ENCODE data around the gene VSIG8. TPM values are rescaled to one million over a fixed set of nuclear protein-coding genes. Genes with fewer than 3 reads are reported as not detected.
"Not testable (repeated sequence)": the region's sequence is repeated elsewhere in the genome, so short reads cannot be mapped to it uniquely, and the experiment has no call there.

VSIG8 gene, protein sequence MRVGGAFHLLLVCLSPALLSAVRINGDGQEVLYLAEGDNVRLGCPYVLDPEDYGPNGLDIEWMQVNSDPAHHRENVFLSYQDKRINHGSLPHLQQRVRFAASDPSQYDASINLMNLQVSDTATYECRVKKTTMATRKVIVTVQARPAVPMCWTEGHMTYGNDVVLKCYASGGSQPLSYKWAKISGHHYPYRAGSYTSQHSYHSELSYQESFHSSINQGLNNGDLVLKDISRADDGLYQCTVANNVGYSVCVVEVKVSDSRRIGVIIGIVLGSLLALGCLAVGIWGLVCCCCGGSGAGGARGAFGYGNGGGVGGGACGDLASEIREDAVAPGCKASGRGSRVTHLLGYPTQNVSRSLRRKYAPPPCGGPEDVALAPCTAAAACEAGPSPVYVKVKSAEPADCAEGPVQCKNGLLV
- under 1 TPM in 1 of 2 donors, not detected in 1; 0.21 TPM for total RNA-seq
- under 1 TPM in 1 of 2 donors, not detected in 1; 0.56 TPM for polyA plus RNA-seq
- long read RNA-seq, donor 1: 0 reads
- long read RNA-seq, donor 2: 0 reads

DNA sequence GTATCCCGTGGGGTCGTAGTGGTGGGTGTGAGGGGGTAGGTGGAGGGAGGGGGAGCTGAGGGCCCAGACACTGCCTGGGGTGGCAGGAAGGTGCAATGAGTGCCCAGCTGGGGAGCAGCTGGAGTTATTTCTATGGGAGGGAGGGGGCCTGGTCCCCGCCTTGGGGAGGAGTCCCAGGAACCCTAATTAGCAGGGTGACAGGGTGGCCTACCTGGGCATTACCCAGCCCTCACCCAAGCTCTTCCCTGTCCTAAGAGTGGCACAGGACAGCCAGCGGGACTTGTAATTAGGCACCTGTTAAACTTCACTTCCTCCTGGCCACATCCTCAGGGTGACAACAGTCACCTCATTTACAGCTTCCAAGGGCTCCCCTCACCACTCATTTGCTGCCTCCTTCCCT lies at the start of gene VSIG8:
Gene VSIG8, minus strand, starts transcription at position 101 of the 400 bp plus-strand sequence. CDS start 136 bp downstream, outside the sequence.
- H3K4me3 ChIP-seq (ENCODE audit: low read length in 2 of 2): no peak within 1 kb of the TSS
- ATAC-seq (ENCODE audit: low FRiP score): no peak
- no peak for DNase-seq
- no peaks in the 10 kb centered on the region for H3K4me1 ChIP-seq (ENCODE audit: control insufficient read depth in 1 of 2, insufficient read depth in 2 of 2, low read length in 2 of 2)
- intact Hi-C loops (cut with DNase I): no loop called here
- 67 to 77% methylated on average over 3 to 4 of the region's 4 CpGs for WGBS, 2 donors
- H3K9me3 ChIP-seq (ENCODE audit: control insufficient read depth, low read length): no peaks in the 10 kb centered on the region
- no peaks in the 10 kb centered on the region for H3K36me3 ChIP-seq (ENCODE audit: control insufficient read depth in 1 of 2, insufficient read depth in 2 of 2, low read length in 1 of 2)
- no peaks in the 10 kb centered on the region for H3K27me3 ChIP-seq (ENCODE audit: control insufficient read depth in 1 of 2, insufficient read depth in 2 of 2, low read length in 1 of 2)
- H3K27ac ChIP-seq (ENCODE audit: low read depth in 1 of 2, low read length in 2 of 2): no peak within 1 kb of the TSS

DNA sequence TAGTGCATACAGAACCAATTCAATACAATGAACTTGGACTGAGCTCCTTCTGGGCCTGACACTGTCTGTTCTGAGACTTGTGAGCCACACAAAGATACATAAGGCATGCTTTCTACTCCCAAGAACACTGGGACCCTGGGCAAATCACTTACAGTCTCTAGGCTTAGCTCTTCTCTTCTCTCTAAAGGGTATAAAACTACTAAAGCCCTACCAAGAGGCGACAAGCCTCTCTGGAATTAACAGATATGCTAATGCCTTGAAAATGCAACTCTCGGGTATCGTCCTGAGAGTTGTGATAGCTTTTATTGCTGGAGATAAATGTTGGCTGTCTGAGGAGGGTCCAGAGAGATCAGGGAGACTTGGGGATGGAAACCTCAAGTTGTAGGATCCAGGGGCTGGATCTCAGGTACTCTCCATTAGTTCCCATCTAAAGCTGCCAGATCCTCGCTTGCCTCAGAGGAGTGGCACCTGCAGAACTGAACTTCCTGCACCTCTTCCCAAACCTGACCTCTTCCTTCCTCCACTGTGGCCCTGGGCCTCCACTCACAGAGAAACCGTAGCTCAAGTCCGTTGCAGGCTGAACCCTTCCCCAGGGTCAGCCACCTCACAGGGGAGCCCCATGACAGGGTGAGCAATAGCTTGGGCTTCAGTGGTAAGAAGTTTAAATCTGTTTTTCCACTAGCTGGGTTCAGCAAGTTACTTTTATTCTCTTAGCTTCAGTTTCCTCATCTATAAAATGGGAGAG lies 49.0 kb upstream of the VSIG8 start:
- Histone ChIP-seq H3K36me3 (ENCODE audit: control insufficient read depth in 1 of 2, insufficient read depth in 2 of 2, low read length in 1 of 2) (no peaks in the 10 kb centered on the region), H3K4me3 (ENCODE audit: low read length in 2 of 2) (no peak overlapping the region), H3K4me1 (ENCODE audit: control insufficient read depth in 1 of 2, insufficient read depth in 2 of 2, low read length in 2 of 2) (peaks cover 0 to 2% of the 10 kb centered on the region in 2 donors), H3K27me3 (ENCODE audit: control insufficient read depth in 1 of 2, insufficient read depth in 2 of 2, low read length in 1 of 2) (no peaks in the 10 kb centered on the region), H3K9me3 (ENCODE audit: control insufficient read depth, low read length) (no peaks in the 10 kb centered on the region), H3K27ac (ENCODE audit: low read depth in 1 of 2, low read length in 2 of 2) (peak overlapping the region; percentile 34 to 92)
- DNase-seq (peak; percentile 44 to 50), ATAC-seq (ENCODE audit: low FRiP score) (no peak)
- WGBS, 2 donors: 75 to 82% methylated on average over 6 of the region's 6 CpGs
- intact Hi-C loops (cut with DNase I): no loop called here

DNA sequence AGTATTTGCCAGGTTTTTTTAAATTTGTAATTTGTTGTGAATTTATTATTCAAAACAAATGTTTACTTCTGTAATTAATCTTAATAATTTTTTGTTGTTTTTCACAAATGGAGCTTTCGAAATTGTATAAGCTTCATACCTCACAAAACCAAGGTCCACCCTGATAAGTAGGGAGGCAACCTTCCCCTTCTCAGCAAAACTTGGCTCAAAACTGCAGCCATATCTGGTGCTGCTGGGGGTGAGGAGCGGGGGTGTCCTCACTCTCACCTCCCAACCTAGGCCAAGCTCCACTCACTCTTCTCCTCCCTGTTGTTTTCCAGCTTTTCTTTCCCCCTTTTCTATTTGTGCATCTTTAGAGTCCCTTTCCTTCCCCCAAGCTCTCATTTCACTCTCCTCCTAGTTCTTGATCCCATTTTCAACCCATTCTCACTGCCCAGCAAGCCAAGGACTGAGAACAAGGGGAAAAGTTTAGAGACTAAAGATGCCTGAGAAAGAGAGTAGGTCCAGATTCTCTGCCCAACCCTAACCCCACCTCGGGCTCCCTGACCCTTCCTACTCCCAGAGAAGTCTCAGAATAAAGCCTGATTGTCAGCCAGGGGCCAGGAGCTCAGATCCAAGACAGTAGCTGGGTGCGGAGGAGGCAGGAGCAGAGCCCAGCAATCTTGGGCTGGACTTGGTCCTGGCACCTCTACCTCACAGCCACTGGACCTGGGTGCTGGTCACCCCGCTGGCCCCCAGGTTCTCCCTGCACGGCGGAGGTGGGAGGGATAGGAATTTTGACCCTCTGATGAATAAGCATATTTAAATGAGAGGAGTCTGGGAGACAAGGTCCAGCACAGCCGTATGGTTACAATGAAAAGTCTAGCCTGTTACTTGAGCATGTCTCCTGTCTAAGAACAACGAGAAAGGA lies 45.8 kb upstream of the VSIG8 start:
- WGBS, 2 donors: 68 to 73% methylated on average over 8 to 9 of the region's 9 CpGs
- DNase-seq (peak; percentile 31 to 32), ATAC-seq (ENCODE audit: low FRiP score) (no peak)
- Histone ChIP-seq H3K9me3 (ENCODE audit: control insufficient read depth, low read length) (no peaks in the 10 kb centered on the region), H3K27ac (ENCODE audit: low read depth in 1 of 2, low read length in 2 of 2) (no peak overlapping the region), H3K27me3 (ENCODE audit: control insufficient read depth in 1 of 2, insufficient read depth in 2 of 2, low read length in 1 of 2) (no peaks in the 10 kb centered on the region), H3K4me3 (ENCODE audit: low read length in 2 of 2) (no peak overlapping the region), H3K36me3 (ENCODE audit: control insufficient read depth in 1 of 2, insufficient read depth in 2 of 2, low read length in 1 of 2) (no peaks in the 10 kb centered on the region), H3K4me1 (ENCODE audit: control insufficient read depth in 1 of 2, insufficient read depth in 2 of 2, low read length in 2 of 2) (no peaks in the 10 kb centered on the region)
- intact Hi-C loops (cut with DNase I): no loop called here

DNA sequence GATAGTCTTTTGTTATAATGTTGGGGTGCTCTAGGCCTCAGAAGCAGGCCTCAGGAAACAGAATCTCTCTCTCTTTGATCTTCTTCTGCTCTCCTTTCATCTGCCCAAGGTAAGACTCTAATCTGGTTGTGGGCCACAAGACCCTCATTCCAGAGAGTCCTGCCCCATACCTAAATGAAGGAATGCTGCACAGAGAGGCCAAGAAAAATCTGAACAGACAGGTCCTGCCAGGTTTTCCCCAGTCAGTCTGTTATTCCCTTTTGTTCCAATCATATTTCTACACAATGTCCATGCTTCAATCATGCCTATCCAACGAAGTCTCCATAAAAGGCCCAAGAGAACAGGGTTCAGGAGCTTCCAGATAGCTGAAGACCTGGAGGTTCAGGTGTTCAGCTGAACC lies 44.5 kb upstream of the VSIG8 start:
- DNase-seq (no peak), ATAC-seq (ENCODE audit: low FRiP score) (no peak)
- Histone ChIP-seq H3K4me3 (ENCODE audit: low read length in 2 of 2) (no peak overlapping the region), H3K27me3 (ENCODE audit: control insufficient read depth in 1 of 2, insufficient read depth in 2 of 2, low read length in 1 of 2) (no peaks in the 10 kb centered on the region), H3K27ac (ENCODE audit: low read depth in 1 of 2, low read length in 2 of 2) (no peak overlapping the region), H3K9me3 (ENCODE audit: control insufficient read depth, low read length) (no peaks in the 10 kb centered on the region), H3K36me3 (ENCODE audit: control insufficient read depth in 1 of 2, insufficient read depth in 2 of 2, low read length in 1 of 2) (no peaks in the 10 kb centered on the region), H3K4me1 (ENCODE audit: control insufficient read depth in 1 of 2, insufficient read depth in 2 of 2, low read length in 2 of 2) (no peaks in the 10 kb centered on the region)
- intact Hi-C loops (cut with DNase I): no loop called here
- WGBS, 2 donors: 51 to 62% methylated on average over 1 of the region's 1 CpG

DNA sequence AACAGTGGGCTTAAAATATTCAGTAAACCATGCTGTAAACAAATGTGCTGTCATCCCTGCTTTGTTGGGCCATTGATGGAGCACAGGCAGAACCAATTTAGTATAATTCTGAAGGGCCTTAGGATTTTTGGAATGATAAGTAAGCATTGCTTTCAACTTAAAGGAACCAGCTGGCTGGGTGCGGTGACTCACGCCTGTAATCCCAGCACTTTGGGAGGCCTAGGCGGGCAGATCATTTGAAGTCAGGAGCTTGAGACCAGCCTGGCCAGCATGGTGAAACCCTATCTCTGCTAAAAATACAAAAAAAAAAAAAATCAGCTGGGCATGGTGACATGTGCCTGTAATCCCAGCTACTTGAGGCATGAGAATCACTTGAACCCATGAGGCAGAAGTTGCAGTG lies 41.6 kb upstream of the VSIG8 start:
- WGBS, 2 donors: 67 to 86% methylated on average over 3 of the region's 3 CpGs
- intact Hi-C loops (cut with DNase I); H3K27me3 ChIP-seq (ENCODE audit: control insufficient read depth in 1 of 2, insufficient read depth in 2 of 2, low read length in 1 of 2): not testable (repeated sequence)

DNA sequence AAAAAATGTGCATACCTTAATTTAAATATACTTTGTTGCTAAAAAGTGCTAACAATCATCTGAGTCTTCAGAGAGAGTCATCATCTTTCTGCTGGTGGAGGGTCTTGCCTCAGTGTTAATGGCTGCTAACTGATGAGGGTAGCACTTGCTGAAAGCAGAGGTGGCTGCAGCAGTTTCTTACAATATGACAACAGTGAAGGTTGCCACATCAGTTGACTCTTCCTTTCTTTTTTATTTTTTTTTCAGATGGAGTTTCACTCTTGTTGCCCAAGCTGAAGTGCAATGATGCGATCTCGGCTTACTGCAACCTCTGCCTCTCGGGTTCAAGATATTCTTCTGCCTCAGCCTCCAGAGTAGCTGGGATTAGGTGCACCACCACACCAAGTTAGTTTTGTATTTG lies 40.1 kb upstream of the VSIG8 start:
- 98 to 100% methylated on average over 3 of the region's 3 CpGs for WGBS, 2 donors
- intact Hi-C loops (cut with DNase I): no loop called here
- H3K36me3 ChIP-seq (ENCODE audit: control insufficient read depth in 1 of 2, insufficient read depth in 2 of 2, low read length in 1 of 2): no peaks in the 10 kb centered on the region
- H3K27me3 ChIP-seq (ENCODE audit: control insufficient read depth in 1 of 2, insufficient read depth in 2 of 2, low read length in 1 of 2): no peaks in the 10 kb centered on the region
- ATAC-seq (ENCODE audit: low FRiP score) (no peak), DNase-seq (no peak)
- no peak overlapping the region for H3K4me3 ChIP-seq (ENCODE audit: low read length in 2 of 2)
- H3K9me3 ChIP-seq (ENCODE audit: control insufficient read depth, low read length): no peaks in the 10 kb centered on the region
- H3K4me1 ChIP-seq (ENCODE audit: control insufficient read depth in 1 of 2, insufficient read depth in 2 of 2, low read length in 2 of 2): peaks cover 0 to 5% of the 10 kb centered on the region in 2 donors
- H3K27ac ChIP-seq (ENCODE audit: low read depth in 1 of 2, low read length in 2 of 2): no peak overlapping the region

More for the DNA sequence above, 41.6 kb upstream of the VSIG8 start:
- not testable (repeated sequence) for H3K27ac ChIP-seq (ENCODE audit: low read depth in 1 of 2, low read length in 2 of 2); ATAC-seq (ENCODE audit: low FRiP score); H3K4me3 ChIP-seq (ENCODE audit: low read length in 2 of 2); DNase-seq; H3K36me3 ChIP-seq (ENCODE audit: control insufficient read depth in 1 of 2, insufficient read depth in 2 of 2, low read length in 1 of 2); H3K9me3 ChIP-seq (ENCODE audit: control insufficient read depth, low read length); H3K4me1 ChIP-seq (ENCODE audit: control insufficient read depth in 1 of 2, insufficient read depth in 2 of 2, low read length in 2 of 2)

- Histone ChIP-seq H3K36me3 (ENCODE audit: control insufficient read depth in 1 of 2, insufficient read depth in 2 of 2, low read length in 1 of 2) (no peaks in the 10 kb centered on the region), H3K4me1 (ENCODE audit: control insufficient read depth in 1 of 2, insufficient read depth in 2 of 2, low read length in 2 of 2) (peaks cover 0 to 5% of the 10 kb centered on the region in 2 donors), H3K9me3 (ENCODE audit: control insufficient read depth, low read length) (no peaks in the 10 kb centered on the region), H3K27ac (ENCODE audit: low read depth in 1 of 2, low read length in 2 of 2) (peak overlapping the region; percentile 43 to 92), H3K4me3 (ENCODE audit: low read length in 2 of 2) (no peak overlapping the region), H3K27me3 (ENCODE audit: control insufficient read depth in 1 of 2, insufficient read depth in 2 of 2, low read length in 1 of 2) (no peaks in the 10 kb centered on the region)
- ATAC-seq (ENCODE audit: low FRiP score) (no peak), DNase-seq (no peak)
- intact Hi-C loops (cut with DNase I): no loop called here
- WGBS, 2 donors: 12 to 19% methylated on average over 2 of the region's 2 CpGs
These were observed 38.4 kb upstream of the VSIG8 start for GRCh38 chr1:159900755-159901360.

All from aorta (tissue), 5 donors.